HEK293 (cell line): Measurements from ENCODE around the gene ELMO1.

Experiments used
- CTCF ChIA-PET: fragments of 350-600 bp; formaldehyde crosslinking; extraction: SDS; loops from one replicate; lab custom pipeline; 2021; ENCODE audit warnings: antibody characterized with exemption; lab: Yijun Ruan, JAX
- POLR2A ChIA-PET: fragments of 300-600 bp; formaldehyde crosslinking; extraction: SDS; loops from one replicate; lab custom pipeline; 2020; ENCODE audit warnings: antibody characterized with exemption, inconsistent platforms; lab: Yijun Ruan, JAX
- H3K27ac ChIP-seq: fragments of 200-500 bp; sonication (Bioruptor generic); 2 replicates; pipeline ENCODE4 v1.5.1; 2014; ENCODE audit warnings: low read depth, low read length, control low read depth, inconsistent platforms; ENCODE audit errors: extremely low read depth
- H3K36me3 ChIP-seq, 2 experiments: fragments of 200-500 bp in 1 of 2; sonication (Bioruptor generic) in 1 of 2; 1 replicate in 1 of 2; 2 replicates in 1 of 2; pipeline ENCODE4 v1.5.1; 2014 to 2017; ENCODE audit warnings: inconsistent platforms in 2 of 2, low read length in 2 of 2; ENCODE audit not compliant: control insufficient read depth in 2 of 2, insufficient read depth in 1 of 2
- H3K4me1 ChIP-seq: fragments of 200-500 bp; sonication (Bioruptor generic); 2 replicates; pipeline ENCODE4 v1.5.1; 2014; ENCODE audit warnings: mild to moderate bottlenecking, low read length, inconsistent platforms; ENCODE audit not compliant: control insufficient read depth, insufficient read depth
- H3K4me3 ChIP-seq: 2 replicates; pipeline ENCODE4 v1.5.1; 2011; ENCODE audit warnings: low read depth, mild to moderate bottlenecking, control low read depth, low read length, moderate library complexity
- H3K9me3 ChIP-seq: fragments of 200-500 bp; sonication (Bioruptor generic); 2 replicates; pipeline ENCODE4 v1.5.1; 2014; ENCODE audit warnings: low read depth, low read length, inconsistent platforms; ENCODE audit not compliant: control insufficient read depth, insufficient read depth
- CTCF ChIP-seq: fragments of 450-650 bp; formaldehyde crosslinking; IDR thresholded peaks from 2 replicates; pipeline ENCODE4 v1.5.1; 2016; ENCODE audit warnings: missing biosample characterization, missing genetic modification characterization
- EGR2 ChIP-seq: fragments of 450-650 bp; formaldehyde crosslinking; IDR thresholded peaks from 2 replicates; pipeline ENCODE4 v1.5.1; 2016; ENCODE audit warnings: low read depth, missing biosample characterization, missing genetic modification characterization
- FEZF1 ChIP-seq: fragments of 450-650 bp; formaldehyde crosslinking; IDR thresholded peaks from 2 replicates; pipeline ENCODE4 v1.5.1; 2016; ENCODE audit warnings: missing biosample characterization, missing genetic modification characterization
- HOXA7 ChIP-seq: sonication (generic); formaldehyde crosslinking; IDR thresholded peaks from 2 replicates; pipeline ENCODE4 v1.8.1; 2022; ENCODE audit warnings: missing genetic modification reagents, borderline replicate concordance
- TSHZ1 ChIP-seq: fragments of 450-650 bp; formaldehyde crosslinking; IDR thresholded peaks from 2 replicates; pipeline ENCODE4 v1.5.1; 2016; ENCODE audit warnings: missing biosample characterization, missing genetic modification characterization, borderline replicate concordance
- ZBTB20 ChIP-seq: fragments of 450-650 bp; formaldehyde crosslinking; IDR thresholded peaks from 2 replicates; pipeline ENCODE4 v1.5.1; 2016; ENCODE audit warnings: missing biosample characterization, missing genetic modification characterization
- ZNF133 ChIP-seq: fragments of 450-650 bp; formaldehyde crosslinking; IDR thresholded peaks from 2 replicates; pipeline ENCODE4 v1.5.1; 2016; ENCODE audit warnings: missing biosample characterization, missing genetic modification characterization
- ZNF174 ChIP-seq: fragments of 450-650 bp; formaldehyde crosslinking; IDR thresholded peaks from 2 replicates; pipeline ENCODE4 v1.5.0; 2017; ENCODE audit warnings: missing biosample characterization, mild to moderate bottlenecking, missing genetic modification characterization
- ZNF26 ChIP-seq: fragments of 450-650 bp; formaldehyde crosslinking; IDR thresholded peaks from 2 replicates; pipeline ENCODE4 v1.5.1; 2016; ENCODE audit warnings: missing biosample characterization, missing genetic modification characterization
- ZNF274 ChIP-seq, 2 experiments: fragments of 200-500 bp in 1 of 2; fragments of 450-650 bp in 1 of 2; sonication (Bioruptor generic) in 1 of 2; formaldehyde crosslinking in 1 of 2; IDR thresholded peaks; 2 replicates each; pipeline versions ENCODE4 v1.5.1 to v1.6.1; 2014 to 2016; ENCODE audit warnings: borderline replicate concordance in 1 of 2, inconsistent platforms in 1 of 2, low read length in 1 of 2, missing biosample characterization in 1 of 2, missing genetic modification characterization in 1 of 2
- ZNF335 ChIP-seq: fragments of 450-650 bp; formaldehyde crosslinking; conservative IDR thresholded peaks from 2 replicates; pipeline ENCODE4 v1.5.1; 2016; ENCODE audit warnings: missing biosample characterization, missing genetic modification characterization
- ZNF416 ChIP-seq: fragments of 450-650 bp; formaldehyde crosslinking; IDR thresholded peaks from 2 replicates; pipeline ENCODE4 v1.5.1; 2016; ENCODE audit warnings: missing biosample characterization, missing genetic modification characterization
- ZNF558 ChIP-seq: fragments of 450-650 bp; formaldehyde crosslinking; IDR thresholded peaks from 2 replicates; pipeline ENCODE4 v1.5.1; 2016; ENCODE audit warnings: missing biosample characterization, missing genetic modification characterization
- ZNF629 ChIP-seq: fragments of 450-650 bp; formaldehyde crosslinking; IDR thresholded peaks from 2 replicates; pipeline ENCODE4 v1.5.1; 2017; ENCODE audit warnings: missing biosample characterization, missing genetic modification characterization
- ZNF701 ChIP-seq: fragments of 450-650 bp; formaldehyde crosslinking; IDR thresholded peaks from 2 replicates; pipeline ENCODE4 v1.5.1; 2016; ENCODE audit warnings: missing biosample characterization, missing genetic modification characterization
- TF ChIP-seq, protein P1 (sequence below): fragments of 450-650 bp; formaldehyde crosslinking; IDR thresholded peaks from 2 replicates; pipeline ENCODE4; 2016; ENCODE audit warnings: missing biosample characterization, missing genetic modification characterization
- TF ChIP-seq, protein P2 (sequence below): fragments of 450-650 bp; formaldehyde crosslinking; IDR thresholded peaks from 2 replicates; pipeline ENCODE4 v1.5.1; 2016; ENCODE audit warnings: missing biosample characterization, missing genetic modification characterization
- TF ChIP-seq, protein P3 (sequence below): fragments of 450-650 bp; formaldehyde crosslinking; IDR thresholded peaks from 2 replicates; pipeline ENCODE4 v1.5.1; 2016; ENCODE audit warnings: missing biosample characterization, missing genetic modification characterization
- TF ChIP-seq, protein P4 (sequence below): fragments of 450-650 bp; formaldehyde crosslinking; IDR thresholded peaks from 2 replicates; pipeline ENCODE4 v1.5.1; 2016; ENCODE audit warnings: missing biosample characterization, missing genetic modification characterization
- TF ChIP-seq, protein P5 (sequence below): fragments of 450-650 bp; formaldehyde crosslinking; IDR thresholded peaks from 2 replicates; pipeline ENCODE4 v1.5.1; 2016; ENCODE audit warnings: missing biosample characterization, missing genetic modification characterization

ELMO1 gene

GRCh38 chr7:36995776-36996175 lies 452.9 kb downstream of the ELMO1 start:
- H3K4me3 ChIP-seq = no peak overlapping the region
- no peaks in the 10 kb centered on the region for H3K4me1 ChIP-seq
- ChIA-PET POLR2A (no interaction called here), CTCF (interaction anchor here (0.6 to 1.4 kb wide), 2 partner anchors 9 to 508 kb away, joined by 3 to 9 read pairs; no protein-coding TSS in a partner anchor)
- no peaks in the 10 kb centered on the region for H3K36me3 ChIP-seq
- H3K9me3 ChIP-seq = no peaks in the 10 kb centered on the region
- no peak overlapping the region for H3K27ac ChIP-seq
- TF ChIP-seq ZNF629 (tag by site-specific recombination) (no peak), FEZF1 (no peak), ZBTB20 (tag by site-specific recombination) (no peak), CTCF (tag by site-specific recombination) (no peak), TSHZ1 (tag by site-specific recombination) (no peak), ZNF133 (no peak), ZNF174 (tag by site-specific recombination) (no peak), ZNF335 (tag by site-specific recombination) (no peak), ZNF274 (IDR thresholded peaks at IDR 0.05; ENCODE audit: low read length) (no peak), ZNF274 (tag by site-specific recombination; IDR thresholded peaks at IDR 0.05; ENCODE audit: borderline replicate concordance) (no peak), ZNF558 (tag by site-specific recombination) (no peak), ZNF26 (tag by site-specific recombination) (no peak), HOXA7 (CRISPR knock-in tag) (no peak), EGR2 (no peak), ZNF416 (tag by site-specific recombination) (no peak), ZNF701 (no peak)
- TF ChIP-seq, protein P1, sequence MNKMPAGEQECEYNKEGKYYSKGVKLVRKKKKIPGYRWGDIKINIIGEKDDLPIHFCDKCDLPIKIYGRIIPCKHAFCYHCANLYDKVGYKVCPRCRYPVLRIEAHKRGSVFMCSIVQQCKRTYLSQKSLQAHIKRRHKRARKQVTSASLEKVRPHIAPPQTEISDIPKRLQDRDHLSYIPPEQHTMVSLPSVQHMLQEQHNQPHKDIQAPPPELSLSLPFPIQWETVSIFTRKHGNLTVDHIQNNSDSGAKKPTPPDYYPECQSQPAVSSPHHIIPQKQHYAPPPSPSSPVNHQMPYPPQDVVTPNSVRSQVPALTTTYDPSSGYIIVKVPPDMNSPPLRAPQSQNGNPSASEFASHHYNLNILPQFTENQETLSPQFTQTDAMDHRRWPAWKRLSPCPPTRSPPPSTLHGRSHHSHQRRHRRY (tag by site-specific recombination) = no peak
- TF ChIP-seq, protein P2, sequence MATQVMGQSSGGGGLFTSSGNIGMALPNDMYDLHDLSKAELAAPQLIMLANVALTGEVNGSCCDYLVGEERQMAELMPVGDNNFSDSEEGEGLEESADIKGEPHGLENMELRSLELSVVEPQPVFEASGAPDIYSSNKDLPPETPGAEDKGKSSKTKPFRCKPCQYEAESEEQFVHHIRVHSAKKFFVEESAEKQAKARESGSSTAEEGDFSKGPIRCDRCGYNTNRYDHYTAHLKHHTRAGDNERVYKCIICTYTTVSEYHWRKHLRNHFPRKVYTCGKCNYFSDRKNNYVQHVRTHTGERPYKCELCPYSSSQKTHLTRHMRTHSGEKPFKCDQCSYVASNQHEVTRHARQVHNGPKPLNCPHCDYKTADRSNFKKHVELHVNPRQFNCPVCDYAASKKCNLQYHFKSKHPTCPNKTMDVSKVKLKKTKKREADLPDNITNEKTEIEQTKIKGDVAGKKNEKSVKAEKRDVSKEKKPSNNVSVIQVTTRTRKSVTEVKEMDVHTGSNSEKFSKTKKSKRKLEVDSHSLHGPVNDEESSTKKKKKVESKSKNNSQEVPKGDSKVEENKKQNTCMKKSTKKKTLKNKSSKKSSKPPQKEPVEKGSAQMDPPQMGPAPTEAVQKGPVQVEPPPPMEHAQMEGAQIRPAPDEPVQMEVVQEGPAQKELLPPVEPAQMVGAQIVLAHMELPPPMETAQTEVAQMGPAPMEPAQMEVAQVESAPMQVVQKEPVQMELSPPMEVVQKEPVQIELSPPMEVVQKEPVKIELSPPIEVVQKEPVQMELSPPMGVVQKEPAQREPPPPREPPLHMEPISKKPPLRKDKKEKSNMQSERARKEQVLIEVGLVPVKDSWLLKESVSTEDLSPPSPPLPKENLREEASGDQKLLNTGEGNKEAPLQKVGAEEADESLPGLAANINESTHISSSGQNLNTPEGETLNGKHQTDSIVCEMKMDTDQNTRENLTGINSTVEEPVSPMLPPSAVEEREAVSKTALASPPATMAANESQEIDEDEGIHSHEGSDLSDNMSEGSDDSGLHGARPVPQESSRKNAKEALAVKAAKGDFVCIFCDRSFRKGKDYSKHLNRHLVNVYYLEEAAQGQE = no peak
- TF ChIP-seq, protein P3, sequence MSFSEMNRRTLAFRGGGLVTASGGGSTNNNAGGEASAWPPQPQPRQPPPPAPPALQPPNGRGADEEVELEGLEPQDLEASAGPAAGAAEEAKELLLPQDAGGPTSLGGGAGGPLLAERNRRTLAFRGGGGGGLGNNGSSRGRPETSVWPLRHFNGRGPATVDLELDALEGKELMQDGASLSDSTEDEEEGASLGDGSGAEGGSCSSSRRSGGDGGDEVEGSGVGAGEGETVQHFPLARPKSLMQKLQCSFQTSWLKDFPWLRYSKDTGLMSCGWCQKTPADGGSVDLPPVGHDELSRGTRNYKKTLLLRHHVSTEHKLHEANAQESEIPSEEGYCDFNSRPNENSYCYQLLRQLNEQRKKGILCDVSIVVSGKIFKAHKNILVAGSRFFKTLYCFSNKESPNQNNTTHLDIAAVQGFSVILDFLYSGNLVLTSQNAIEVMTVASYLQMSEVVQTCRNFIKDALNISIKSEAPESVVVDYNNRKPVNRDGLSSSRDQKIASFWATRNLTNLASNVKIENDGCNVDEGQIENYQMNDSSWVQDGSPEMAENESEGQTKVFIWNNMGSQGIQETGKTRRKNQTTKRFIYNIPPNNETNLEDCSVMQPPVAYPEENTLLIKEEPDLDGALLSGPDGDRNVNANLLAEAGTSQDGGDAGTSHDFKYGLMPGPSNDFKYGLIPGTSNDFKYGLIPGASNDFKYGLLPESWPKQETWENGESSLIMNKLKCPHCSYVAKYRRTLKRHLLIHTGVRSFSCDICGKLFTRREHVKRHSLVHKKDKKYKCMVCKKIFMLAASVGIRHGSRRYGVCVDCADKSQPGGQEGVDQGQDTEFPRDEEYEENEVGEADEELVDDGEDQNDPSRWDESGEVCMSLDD (tag by site-specific recombination) = no peak
- TF ChIP-seq, protein P4, sequence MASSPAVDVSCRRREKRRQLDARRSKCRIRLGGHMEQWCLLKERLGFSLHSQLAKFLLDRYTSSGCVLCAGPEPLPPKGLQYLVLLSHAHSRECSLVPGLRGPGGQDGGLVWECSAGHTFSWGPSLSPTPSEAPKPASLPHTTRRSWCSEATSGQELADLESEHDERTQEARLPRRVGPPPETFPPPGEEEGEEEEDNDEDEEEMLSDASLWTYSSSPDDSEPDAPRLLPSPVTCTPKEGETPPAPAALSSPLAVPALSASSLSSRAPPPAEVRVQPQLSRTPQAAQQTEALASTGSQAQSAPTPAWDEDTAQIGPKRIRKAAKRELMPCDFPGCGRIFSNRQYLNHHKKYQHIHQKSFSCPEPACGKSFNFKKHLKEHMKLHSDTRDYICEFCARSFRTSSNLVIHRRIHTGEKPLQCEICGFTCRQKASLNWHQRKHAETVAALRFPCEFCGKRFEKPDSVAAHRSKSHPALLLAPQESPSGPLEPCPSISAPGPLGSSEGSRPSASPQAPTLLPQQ (tag by site-specific recombination) = no peak
- TF ChIP-seq, protein P5, sequence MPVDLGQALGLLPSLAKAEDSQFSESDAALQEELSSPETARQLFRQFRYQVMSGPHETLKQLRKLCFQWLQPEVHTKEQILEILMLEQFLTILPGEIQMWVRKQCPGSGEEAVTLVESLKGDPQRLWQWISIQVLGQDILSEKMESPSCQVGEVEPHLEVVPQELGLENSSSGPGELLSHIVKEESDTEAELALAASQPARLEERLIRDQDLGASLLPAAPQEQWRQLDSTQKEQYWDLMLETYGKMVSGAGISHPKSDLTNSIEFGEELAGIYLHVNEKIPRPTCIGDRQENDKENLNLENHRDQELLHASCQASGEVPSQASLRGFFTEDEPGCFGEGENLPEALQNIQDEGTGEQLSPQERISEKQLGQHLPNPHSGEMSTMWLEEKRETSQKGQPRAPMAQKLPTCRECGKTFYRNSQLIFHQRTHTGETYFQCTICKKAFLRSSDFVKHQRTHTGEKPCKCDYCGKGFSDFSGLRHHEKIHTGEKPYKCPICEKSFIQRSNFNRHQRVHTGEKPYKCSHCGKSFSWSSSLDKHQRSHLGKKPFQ (tag by site-specific recombination) = no peak
